HG03439 (cell line): Measurements from ENCODE around the gene SEM1.
"Not testable (repeated sequence)": the region's sequence is repeated elsewhere in the genome, so short reads cannot be mapped to it uniquely, and the experiment has no call there.

ENCODE experiments used
- ATAC-seq: cut with Tn5 transposase; IDR thresholded peaks from one replicate; pipeline ENCODE4 v1.9.1; 2021; ENCODE audit warnings: mild to moderate bottlenecking, moderate library complexity; ENCODE audit not compliant: unreplicated experiment

The SEM1 gene

GRCh38 chr7:96709381-96710228 lies at the start of gene SEM1:
SEM1 (minus strand) TSS chr7:96709846; CDS start chr7:96709763, 83 bp downstream.
- peak; percentile 97 for ATAC-seq

GRCh38 chr7:96757880-96758279 lies 48.2 kb upstream of the SEM1 start:
- not testable (repeated sequence) for ATAC-seq

GRCh38 chr7:96747418-96747940 lies 37.8 kb upstream of the SEM1 start:
- ATAC-seq, result no peak

- no peak for ATAC-seq
Measured at GRCh38 chr7:96740130-96740529, 30.5 kb upstream of the SEM1 start.

- ATAC-seq, result no peak
Measured at GRCh38 chr7:96739609-96740008, 30.0 kb upstream of the SEM1 start.

- ATAC-seq, result no peak
Measured at GRCh38 chr7:96739167-96739566, 29.5 kb upstream of the SEM1 start.

GRCh38 chr7:96738705-96739104 lies 29.1 kb upstream of the SEM1 start:
- no peak for ATAC-seq

- no peak for ATAC-seq
Measured at GRCh38 chr7:96737545-96738050, 28.0 kb upstream of the SEM1 start.

GRCh38 chr7:96734343-96734742 lies 24.7 kb upstream of the SEM1 start:
- ATAC-seq, result no peak

- ATAC-seq, result no peak
Measured at GRCh38 chr7:96729820-96730219, 20.2 kb upstream of the SEM1 start.

GRCh38 chr7:96728139-96728538 lies 18.5 kb upstream of the SEM1 start:
- ATAC-seq, result no peak

- ATAC-seq, result no peak
Measured at GRCh38 chr7:96727534-96728088, 18.0 kb upstream of the SEM1 start.

- ATAC-seq, result no peak
Measured at GRCh38 chr7:96723622-96724021, 14.0 kb upstream of the SEM1 start.

GRCh38 chr7:96722928-96723327 lies 13.3 kb upstream of the SEM1 start:
- not testable (repeated sequence) for ATAC-seq

- ATAC-seq, result no peak
Measured at GRCh38 chr7:96720843-96721242, 11.2 kb upstream of the SEM1 start.

GRCh38 chr7:96719164-96719563 lies 9.5 kb upstream of the SEM1 start:
- no peak for ATAC-seq

- ATAC-seq, result no peak
Measured at GRCh38 chr7:96718107-96719003, 8.7 kb upstream of the SEM1 start.

- ATAC-seq, result no peak
Measured at GRCh38 chr7:96713037-96713436, 3.4 kb upstream of the SEM1 start.

- ATAC-seq, result no peak
Measured at GRCh38 chr7:96710544-96710943, 898 bp upstream of the SEM1 start.

- peak; percentile 9 for ATAC-seq
Measured at GRCh38 chr7:96708872-96709271, 774 bp downstream of the SEM1 start.
